HepG2 (cell line): ENCODE results near the gene DHX8. TPM values are rescaled to one million over a fixed set of nuclear protein-coding genes. Genes with fewer than 3 reads are reported as not detected.

Experiments used
- AFF4 ChIP-seq: sonication (generic); formaldehyde crosslinking; IDR thresholded peaks from 2 replicates; pipeline ENCODE4 v1.4.0; 2020; ENCODE audit warnings: missing genetic modification reagents
- CAMTA2 ChIP-seq: sonication (generic); formaldehyde crosslinking; IDR thresholded peaks from 2 replicates; pipeline ENCODE4 v1.4.0; 2020; ENCODE audit warnings: mild to moderate bottlenecking, missing genetic modification reagents, borderline replicate concordance
- FUBP1 ChIP-seq: sonication (generic); formaldehyde crosslinking; IDR thresholded peaks from 2 replicates; pipeline ENCODE4 v1.5.1; 2020; ENCODE audit warnings: missing genetic modification reagents, mild to moderate bottlenecking, borderline replicate concordance
- HDAC1 ChIP-seq: sonication (generic); formaldehyde crosslinking; IDR thresholded peaks from 2 replicates; pipeline ENCODE4 v1.5.1; 2020; ENCODE audit warnings: mild to moderate bottlenecking, missing genetic modification reagents
- KLF11 ChIP-seq: IDR thresholded peaks from 2 replicates; pipeline ENCODE4 v1.6.1; 2016; ENCODE audit warnings: missing compliant biosample characterization
- KMT2A ChIP-seq: sonication (generic); formaldehyde crosslinking; IDR thresholded peaks from 2 replicates; pipeline ENCODE4 v1.4.0; 2020; ENCODE audit warnings: missing genetic modification reagents
- MED1 ChIP-seq: sonication (generic); formaldehyde crosslinking; IDR thresholded peaks from 2 replicates; pipeline ENCODE4 v1.4.0; 2020; ENCODE audit warnings: missing genetic modification reagents
- RELA ChIP-seq: sonication (generic); formaldehyde crosslinking; IDR thresholded peaks from 2 replicates; pipeline ENCODE4 v1.4.0; 2020; ENCODE audit warnings: missing genetic modification reagents
- TEAD2 ChIP-seq: sonication (generic); formaldehyde crosslinking; IDR thresholded peaks from 2 replicates; pipeline ENCODE4 v1.9.0; 2021; ENCODE audit warnings: missing genetic modification reagents
- TERF1 ChIP-seq: sonication (generic); formaldehyde crosslinking; IDR thresholded peaks from 2 replicates; pipeline ENCODE4 v1.8.0; 2022; ENCODE audit warnings: mild to moderate bottlenecking, missing genetic modification reagents, moderate library complexity
- ZBTB7B ChIP-seq: sonication (generic); formaldehyde crosslinking; IDR thresholded peaks from 2 replicates; pipeline ENCODE4 v1.4.0; 2020; ENCODE audit warnings: missing genetic modification reagents
- ZC3H4 ChIP-seq: sonication (generic); formaldehyde crosslinking; IDR thresholded peaks from 2 replicates; pipeline ENCODE4 v1.4.0; 2020; ENCODE audit warnings: missing genetic modification reagents, borderline replicate concordance
- ZFP36 ChIP-seq: fragments of 150-350 bp; IDR thresholded peaks from 2 replicates; pipeline ENCODE4 v1.6.1; 2018; ENCODE audit warnings: borderline replicate concordance, low read length, low read depth; ENCODE audit not compliant: partially characterized antibody
- ZFP36L1 ChIP-seq: sonication (generic); formaldehyde crosslinking; IDR thresholded peaks from 2 replicates; pipeline ENCODE4 v1.8.0; 2022; ENCODE audit warnings: mild to moderate bottlenecking, missing genetic modification reagents, moderate library complexity
- ZNF496 ChIP-seq: sonication (generic); formaldehyde crosslinking; IDR thresholded peaks from 2 replicates; pipeline ENCODE4 v1.8.1; 2023; ENCODE audit warnings: mild to moderate bottlenecking, moderate library complexity, missing genetic modification reagents; ENCODE audit not compliant: insufficient replicate concordance
- polyA plus RNA-seq, 8 experiments: library from polyadenylated mRNA; depleted of rRNA in 3 of 8; stranded (reverse) in 7 of 8; unstranded in 1 of 8; fragments of >200 nt; fragmentation: Illumina TruSeq in 4 of 8; extraction: Trizol in 4 of 8; gene quantifications; 2 replicates each; pipeline versions ENCODE4 v1.2.1 to v1.2.3, GENCODE V29; 2011 to 2016; ENCODE audit warnings: low read depth in 4 of 8, missing spikeins in 1 of 8, mixed read lengths in 1 of 8; ENCODE audit not compliant: insufficient read depth in 1 of 8
- total RNA-seq, 5 experiments: library from RNA; depleted of rRNA; stranded (reverse); fragments of >200 nt; fragmentation: Illumina TruSeq; extraction: Trizol; gene quantifications; 2 replicates each; pipeline ENCODE4 v1.2.3, GENCODE V29; 2016; ENCODE audit warnings: low read depth in 1 of 5
- TF ChIP-seq, protein P1 (sequence below), 2 experiments: fragments of 450-650 bp in 1 of 2; sonication (generic) in 1 of 2; formaldehyde crosslinking; IDR thresholded peaks; 2 replicates each; pipeline versions ENCODE4 v1.5.0 to v1.8.0; 2020 to 2022; ENCODE audit warnings: mild to moderate bottlenecking in 1 of 2, missing genetic modification reagents in 1 of 2
- TF ChIP-seq, protein P2 (sequence below): sonication (generic); formaldehyde crosslinking; IDR thresholded peaks from 2 replicates; pipeline ENCODE4 v1.4.0; 2020; ENCODE audit warnings: missing genetic modification reagents

DHX8 gene
- total and polyA plus RNA-seq, 2 of the 13 experiments (the other 11 are each of a cell fraction or from before 2014, with no cell fraction given), result 24.8 to 48.9 TPM

DNA sequence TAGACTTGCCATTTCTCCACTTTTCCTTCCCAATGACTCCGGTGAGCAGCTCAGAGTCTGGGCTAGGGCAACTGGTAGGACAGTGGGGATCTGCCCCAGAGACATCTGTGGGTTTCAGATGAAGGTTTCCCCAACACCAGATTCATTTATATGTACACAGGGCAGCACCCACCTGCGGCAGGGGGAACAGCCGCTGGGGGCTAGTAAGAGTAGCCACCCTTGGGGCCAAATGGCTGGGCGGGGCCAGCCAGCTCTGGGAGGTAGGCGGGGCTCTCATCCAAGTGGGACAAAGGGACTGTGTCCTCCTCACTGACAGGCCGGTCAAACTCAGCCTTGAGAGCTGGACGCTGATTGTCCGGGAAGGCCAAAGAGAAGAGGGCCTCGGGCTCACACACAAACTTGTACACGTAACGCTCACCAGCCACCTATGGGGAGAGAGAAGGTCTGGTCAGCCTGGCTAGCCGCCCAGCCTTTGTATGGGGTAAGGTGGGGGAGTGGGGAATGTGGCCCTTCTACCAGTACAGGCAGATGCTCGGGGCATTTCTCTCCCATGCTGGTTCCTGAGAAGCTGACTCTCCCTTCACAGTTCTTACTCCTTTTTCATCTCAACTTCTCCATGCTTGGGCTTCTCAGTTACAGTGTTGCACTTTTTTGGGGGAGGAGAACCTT, 44.7 kb downstream of the DHX8 start (continued):
- no peak; the same call in 1 of the 2 replicates for TF ChIP-seq FUBP1 (CRISPR knock-in tag)
- TF ChIP-seq KMT2A (CRISPR knock-in tag), result peak; percentile 42; the same call in 1 of the 2 replicates
- TF ChIP-seq ZFP36, result no peak
- TF ChIP-seq RELA (CRISPR knock-in tag), result peak; percentile 88; the same call in 1 of the 2 replicates
- TF ChIP-seq KLF11 (CRISPR knock-in tag), result peak; percentile 59
- TF ChIP-seq, protein P1, sequence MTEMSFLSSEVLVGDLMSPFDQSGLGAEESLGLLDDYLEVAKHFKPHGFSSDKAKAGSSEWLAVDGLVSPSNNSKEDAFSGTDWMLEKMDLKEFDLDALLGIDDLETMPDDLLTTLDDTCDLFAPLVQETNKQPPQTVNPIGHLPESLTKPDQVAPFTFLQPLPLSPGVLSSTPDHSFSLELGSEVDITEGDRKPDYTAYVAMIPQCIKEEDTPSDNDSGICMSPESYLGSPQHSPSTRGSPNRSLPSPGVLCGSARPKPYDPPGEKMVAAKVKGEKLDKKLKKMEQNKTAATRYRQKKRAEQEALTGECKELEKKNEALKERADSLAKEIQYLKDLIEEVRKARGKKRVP (CRISPR knock-in tag; IDR thresholded peaks at IDR 0.05), result no peak
- TF ChIP-seq TEAD2 (CRISPR knock-in tag), result no peak
- no peak for TF ChIP-seq TERF1 (CRISPR knock-in tag)
- TF ChIP-seq, protein P2, sequence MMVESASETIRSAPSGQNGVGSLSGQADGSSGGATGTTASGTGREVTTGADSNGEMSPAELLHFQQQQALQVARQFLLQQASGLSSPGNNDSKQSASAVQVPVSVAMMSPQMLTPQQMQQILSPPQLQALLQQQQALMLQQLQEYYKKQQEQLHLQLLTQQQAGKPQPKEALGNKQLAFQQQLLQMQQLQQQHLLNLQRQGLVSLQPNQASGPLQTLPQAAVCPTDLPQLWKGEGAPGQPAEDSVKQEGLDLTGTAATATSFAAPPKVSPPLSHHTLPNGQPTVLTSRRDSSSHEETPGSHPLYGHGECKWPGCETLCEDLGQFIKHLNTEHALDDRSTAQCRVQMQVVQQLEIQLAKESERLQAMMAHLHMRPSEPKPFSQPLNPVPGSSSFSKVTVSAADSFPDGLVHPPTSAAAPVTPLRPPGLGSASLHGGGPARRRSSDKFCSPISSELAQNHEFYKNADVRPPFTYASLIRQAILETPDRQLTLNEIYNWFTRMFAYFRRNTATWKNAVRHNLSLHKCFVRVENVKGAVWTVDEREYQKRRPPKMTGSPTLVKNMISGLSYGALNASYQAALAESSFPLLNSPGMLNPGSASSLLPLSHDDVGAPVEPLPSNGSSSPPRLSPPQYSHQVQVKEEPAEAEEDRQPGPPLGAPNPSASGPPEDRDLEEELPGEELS, result peak; percentile 67
- no peak for TF ChIP-seq AFF4 (CRISPR knock-in tag)
- TF ChIP-seq HDAC1, result peak; percentile 46
- TF ChIP-seq ZBTB7B (CRISPR knock-in tag), result no peak
- peak; percentile 88 for TF ChIP-seq MED1 (CRISPR knock-in tag)
- 0 out of 2 replicates have a peak, but pooled peaks have one; percentile 62 for TF ChIP-seq ZFP36L1 (CRISPR knock-in tag)
- no peak; the same call in 1 of the 2 replicates for TF ChIP-seq ZC3H4 (CRISPR knock-in tag)
- TF ChIP-seq ZNF496, result no peak
- TF ChIP-seq CAMTA2 (CRISPR knock-in tag), result no peak
